Endothelial cell of umbilical vein (primary cell): Measurements from ENCODE around the gene C17orf67. TPM values are rescaled to one million over a fixed set of nuclear protein-coding genes. Genes with fewer than 3 reads are reported as not detected.

Experiments
- BruUV-seq: library from RNA; stranded (reverse); fragments of 400-500 nt; replicated peaks from 2 replicates; lab custom pipeline; 2021; lab: Mats Ljungman, UMichigan
- CTCF ChIA-PET: fragments of 300-600, 350-600 bp; sonication (Branson Sonifier 250); formaldehyde crosslinking; loops from one replicate; lab custom pipeline; 2021; ENCODE audit warnings: antibody characterized with exemption, inconsistent platforms; lab: Charles Lee
- POLR2A ChIA-PET: fragments of 300-600, 350-600 bp; sonication (Branson Sonifier 250); formaldehyde crosslinking; loops from one replicate; lab custom pipeline; 2021; ENCODE audit warnings: antibody characterized with exemption, inconsistent platforms; lab: Charles Lee
- DNase-seq: peaks from one replicate; pipeline ENCODE4 v3.0.0-alpha.2; 2011; ENCODE audit warnings: low read depth, low spot score
- FAIRE-seq: peaks from 2 replicates; lab custom pipeline; 2011; peaks lifted over from hg19 to GRCh38; lab: Jason Lieb, UNC
- H2AFZ ChIP-seq: 2 replicates; pipeline ENCODE4 v1.6.0; 2012; ENCODE audit warnings: low read depth, low read length, control low read depth, inconsistent platforms
- H3K27ac ChIP-seq: 2 replicates; pipeline ENCODE4 v1.5.1; 2011; ENCODE audit warnings: low read depth, mild to moderate bottlenecking, control low read depth, low read length, moderate library complexity; ENCODE audit not compliant: insufficient read depth
- H3K27me3 ChIP-seq, 2 experiments: 2 replicates each; pipeline versions ENCODE4 v1.6.0 to v1.6.1; 2011; ENCODE audit warnings: low read length in 2 of 2, mixed read lengths in 1 of 2; ENCODE audit not compliant: control insufficient read depth in 2 of 2, insufficient read depth in 2 of 2
- H3K36me3 ChIP-seq, 2 experiments: 2 replicates in 1 of 2; 3 replicates in 1 of 2; pipeline ENCODE4 v1.5.1; 2011; ENCODE audit warnings: low read length in 2 of 2, mild to moderate bottlenecking in 1 of 2, moderate library complexity in 1 of 2; ENCODE audit not compliant: control insufficient read depth in 2 of 2, insufficient read depth in 2 of 2; ENCODE audit errors: extremely low read depth in 1 of 2
- H3K4me1 ChIP-seq: 3 replicates; pipeline ENCODE4 v1.5.1; 2011; ENCODE audit warnings: mild to moderate bottlenecking, low read length; ENCODE audit not compliant: control insufficient read depth, insufficient read depth; ENCODE audit errors: extremely low read depth
- H3K4me2 ChIP-seq: 2 replicates; pipeline ENCODE4 v1.6.1; 2011; ENCODE audit warnings: low read length, control low read depth, mixed read lengths; ENCODE audit not compliant: insufficient read depth
- H3K4me3 ChIP-seq, 3 experiments: fragments of 200-600 bp in 1 of 3; sonication (generic), shearing (Covaris generic) in 1 of 3; replicated peaks in 1 of 3; 2 replicates each; pipeline ENCODE4 v1.5.1; 2011 to 2016; ENCODE audit warnings: control low read depth in 3 of 3, low read length in 3 of 3, mild to moderate bottlenecking in 2 of 3, inconsistent platforms in 1 of 3, low read depth in 1 of 3, moderate library complexity in 1 of 3; ENCODE audit not compliant: insufficient read depth in 1 of 3
- H3K79me2 ChIP-seq: 2 replicates; pipeline ENCODE4 v1.6.0; 2012; ENCODE audit warnings: low read length, inconsistent platforms; ENCODE audit not compliant: control insufficient read depth, insufficient read depth
- H3K9ac ChIP-seq: replicated peaks from 2 replicates; pipeline ENCODE3; 2011; ENCODE audit warnings: low read length, control low read depth; ENCODE audit not compliant: insufficient read depth; ENCODE audit errors: extremely low read depth
- H3K9me1 ChIP-seq: replicated peaks from 3 replicates; pipeline ENCODE4 v1.6.0; 2011; ENCODE audit warnings: mild to moderate bottlenecking, low read length; ENCODE audit not compliant: control insufficient read depth, insufficient read depth; ENCODE audit errors: extremely low read depth
- H3K9me3 ChIP-seq: replicated peaks from 2 replicates; pipeline ENCODE4 v1.5.1; 2012; ENCODE audit warnings: low read length, inconsistent platforms; ENCODE audit not compliant: control insufficient read depth, insufficient read depth
- H4K20me1 ChIP-seq: replicated peaks from 2 replicates; pipeline ENCODE3; 2011; ENCODE audit warnings: mild to moderate bottlenecking, low read length; ENCODE audit not compliant: control insufficient read depth, insufficient read depth; ENCODE audit errors: extremely low read depth
- EZH2 ChIP-seq: IDR thresholded peaks from 2 replicates; pipeline ENCODE4 v1.6.1; 2012; ENCODE audit warnings: borderline replicate concordance, low read depth, mild to moderate bottlenecking, moderate library complexity, low read length, inconsistent platforms; ENCODE audit not compliant: severe bottlenecking
- FOS ChIP-seq: IDR thresholded peaks from 2 replicates; pipeline ENCODE4 v1.6.1; 2011; ENCODE audit warnings: mild to moderate bottlenecking, low read length, moderate library complexity, borderline replicate concordance; ENCODE audit not compliant: insufficient read depth
- GATA2 ChIP-seq: IDR thresholded peaks from 2 replicates; pipeline ENCODE4 v1.7.0; 2011; ENCODE audit warnings: low read depth, mild to moderate bottlenecking, moderate library complexity, mixed read lengths, low read length; ENCODE audit not compliant: insufficient read length, insufficient read depth
- JUN ChIP-seq: IDR thresholded peaks from 2 replicates; pipeline ENCODE4 v1.6.1; 2011; ENCODE audit warnings: borderline replicate concordance, low read depth; ENCODE audit not compliant: insufficient read length, insufficient read depth
- MYC ChIP-seq: IDR thresholded peaks from one replicate; pipeline ENCODE4 v1.6.1; 2011; ENCODE audit warnings: mild to moderate bottlenecking, low read depth, low read length
- POLR2A ChIP-seq: IDR thresholded peaks from 2 replicates; pipeline ENCODE4 v1.6.1; 2012; ENCODE audit warnings: low read depth, mild to moderate bottlenecking, control low read depth, low read length
- POLR2AphosphoS5 ChIP-seq: IDR thresholded peaks from 2 replicates; pipeline ENCODE4 v1.6.1; 2012; ENCODE audit warnings: low read depth, mild to moderate bottlenecking, control low read depth, low read length, moderate library complexity; ENCODE audit not compliant: insufficient read depth
- dilution Hi-C: fragments of 300-500 bp; cut with MboI; formaldehyde crosslinking; loops from one replicate; pipeline ENCODE4 v1.15.0; 2019; ENCODE audit warnings: low sequenced_read_pairs; ENCODE audit not compliant: extremely low pct_ligation_motif_present
- intact Hi-C: fragments of 100-400 bp; cut with micrococcal nuclease; formaldehyde crosslinking; loops from one replicate; pipeline ENCODE4 v1.10.0; 2022
- polyA plus RNA-seq, 4 experiments: library from polyadenylated mRNA; depleted of rRNA in 3 of 4; stranded (reverse) in 3 of 4; unstranded in 1 of 4; fragments of >200 nt; gene quantifications; 2 replicates each; pipeline versions ENCODE4 v1.2.1 to v1.2.3, GENCODE V29; 2011 to 2012; ENCODE audit warnings: missing spikeins in 1 of 4
- total RNA-seq: library from RNA; stranded (reverse); gene quantifications from 2 replicates; pipeline ENCODE4 v1.2.3, GENCODE V29; 2021
- TF ChIP-seq, protein P1 (sequence below), 2 donors: IDR thresholded peaks; 1 replicate in 1 of 2; 2 replicates in 1 of 2; pipeline ENCODE4 v1.5.1; 2011; ENCODE audit warnings: low read length in 2 of 2, mild to moderate bottlenecking in 2 of 2, moderate library complexity in 2 of 2, control low read depth in 1 of 2, inconsistent platforms in 1 of 2, low read depth in 1 of 2; ENCODE audit not compliant: insufficient read depth in 1 of 2; ENCODE audit errors: extremely low read depth in 1 of 2
- TF ChIP-seq, protein P2 (sequence below): IDR thresholded peaks from 2 replicates; pipeline ENCODE4 v1.6.1; 2011; ENCODE audit not compliant: insufficient read depth, insufficient read length

The C17orf67 gene
- total and polyA plus RNA-seq, 2 donors (not counting 3 experiments of a cell fraction or from before 2014, with no cell fraction given), result 1.9 to 5.8 TPM

DNA sequence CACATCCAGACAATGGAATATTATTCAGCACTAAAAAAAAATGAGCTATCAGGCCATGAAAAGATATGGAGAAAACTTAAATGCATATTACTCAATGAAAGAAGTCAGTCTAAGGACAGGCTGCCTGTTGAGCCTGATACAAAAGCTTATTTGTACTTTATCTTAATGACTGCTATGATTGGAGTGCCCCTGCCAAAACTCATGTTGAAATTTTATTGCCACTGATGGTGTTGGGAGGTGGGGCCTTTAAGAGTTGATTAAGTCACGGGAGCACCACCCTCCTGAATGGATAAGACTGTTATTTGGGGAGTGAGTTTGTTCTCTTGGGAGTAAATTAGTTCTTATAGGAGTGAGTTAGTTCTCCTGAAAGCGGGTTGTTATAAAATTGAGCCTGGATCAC is 9.9 kb downstream of the C17orf67 start:
- DNase-seq (no peak), FAIRE-seq (no peak)
- H3K79me2 ChIP-seq, result no peaks in the 10 kb centered on the region
- no peak overlapping the region for H3K4me3 ChIP-seq
- H2AFZ ChIP-seq, result no peak overlapping the region
- H3K36me3 ChIP-seq, result no peaks in the 10 kb centered on the region
- peaks cover 19% of the 10 kb centered on the region for H3K4me1 ChIP-seq
- ChIA-PET CTCF (interaction anchor here (1.0 to 8.4 kb wide), 3 partner anchors 41 to 119 kb away, joined by 3 to 148 read pairs (median 3); no protein-coding TSS in a partner anchor), POLR2A (interaction anchor here (0.6 kb wide), 1 partner anchor 154 kb away, joined by 8 read pairs; the partner anchor contains the start of gene SCPEP1)
- no peaks in the 10 kb centered on the region for H3K27me3 ChIP-seq
- intact Hi-C loops, result loop anchor here (5.0 kb wide), 1 partner anchor 232 kb away; the partner anchor contains the start of gene NOG
- no peaks in the 10 kb centered on the region for H3K9me3 ChIP-seq
- no peak overlapping the region for H3K9ac ChIP-seq
- no TSS peak for BruUV-seq
- H3K27ac ChIP-seq, result no peak overlapping the region
- no peak overlapping the region for H3K4me2 ChIP-seq
- no peaks in the 10 kb centered on the region for H3K9me1 ChIP-seq
- TF ChIP-seq POLR2AphosphoS5, result no peak
- TF ChIP-seq, protein P1, sequence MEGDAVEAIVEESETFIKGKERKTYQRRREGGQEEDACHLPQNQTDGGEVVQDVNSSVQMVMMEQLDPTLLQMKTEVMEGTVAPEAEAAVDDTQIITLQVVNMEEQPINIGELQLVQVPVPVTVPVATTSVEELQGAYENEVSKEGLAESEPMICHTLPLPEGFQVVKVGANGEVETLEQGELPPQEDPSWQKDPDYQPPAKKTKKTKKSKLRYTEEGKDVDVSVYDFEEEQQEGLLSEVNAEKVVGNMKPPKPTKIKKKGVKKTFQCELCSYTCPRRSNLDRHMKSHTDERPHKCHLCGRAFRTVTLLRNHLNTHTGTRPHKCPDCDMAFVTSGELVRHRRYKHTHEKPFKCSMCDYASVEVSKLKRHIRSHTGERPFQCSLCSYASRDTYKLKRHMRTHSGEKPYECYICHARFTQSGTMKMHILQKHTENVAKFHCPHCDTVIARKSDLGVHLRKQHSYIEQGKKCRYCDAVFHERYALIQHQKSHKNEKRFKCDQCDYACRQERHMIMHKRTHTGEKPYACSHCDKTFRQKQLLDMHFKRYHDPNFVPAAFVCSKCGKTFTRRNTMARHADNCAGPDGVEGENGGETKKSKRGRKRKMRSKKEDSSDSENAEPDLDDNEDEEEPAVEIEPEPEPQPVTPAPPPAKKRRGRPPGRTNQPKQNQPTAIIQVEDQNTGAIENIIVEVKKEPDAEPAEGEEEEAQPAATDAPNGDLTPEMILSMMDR (IDR thresholded peaks at IDR 0.05; ENCODE audit: extremely low read depth in 1 of 2, insufficient read depth in 1 of 2, low read depth in 1 of 2, low read length in 2 of 2), result no peak
- TF ChIP-seq EZH2, result no peak
- TF ChIP-seq, protein P2, sequence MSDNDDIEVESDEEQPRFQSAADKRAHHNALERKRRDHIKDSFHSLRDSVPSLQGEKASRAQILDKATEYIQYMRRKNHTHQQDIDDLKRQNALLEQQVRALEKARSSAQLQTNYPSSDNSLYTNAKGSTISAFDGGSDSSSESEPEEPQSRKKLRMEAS, result no peak
- TF ChIP-seq GATA2, result no peak
- no peak for TF ChIP-seq FOS
- TF ChIP-seq MYC, result no peak
- TF ChIP-seq JUN, result no peak
- no peak for TF ChIP-seq POLR2A
- dilution Hi-C loops, result no loop called here
- H4K20me1 ChIP-seq, result no peaks in the 10 kb centered on the region
